Panc1 (cell line): Measurements from ENCODE around the gene EEF2K. TPM values are rescaled to one million over a fixed set of nuclear protein-coding genes. Genes with fewer than 3 reads are reported as not detected.

Experiments
- ATAC-seq: fragments of 200-7000 bp; cut with Tn5 transposase; 2 replicates; pipeline ENCODE4 v1.9.1; 2020; ENCODE audit warnings: mild to moderate bottlenecking, moderate library complexity
- BruUV-seq: library from RNA; stranded (reverse); fragments of 400-500 nt; replicated peaks from 2 replicates; lab custom pipeline; 2021; lab: Mats Ljungman, UMichigan
- CTCF ChIA-PET: fragments of 300-600 bp; sonication (Branson Sonifier 250); formaldehyde crosslinking; loops from one replicate; lab custom pipeline; 2022; ENCODE audit warnings: antibody characterized with exemption; lab: Charles Lee
- POLR2A ChIA-PET: fragments of 300-600 bp; sonication (Branson Sonifier 250); formaldehyde crosslinking; loops from one replicate; lab custom pipeline; 2022; ENCODE audit warnings: antibody characterized with exemption; lab: Charles Lee
- DNase-seq: peaks from one replicate; pipeline ENCODE4 v3.0.0-alpha.2; 2010; ENCODE audit warnings: low read depth, low spot score
- H3K27ac ChIP-seq: 2 replicates; pipeline ENCODE4 v1.5.1; 2011; ENCODE audit warnings: mild to moderate bottlenecking, low read length, inconsistent platforms
- H3K27me3 ChIP-seq: fragments of 200-500 bp; sonication (Bioruptor generic); 2 replicates; pipeline ENCODE4 v1.6.0; 2014; ENCODE audit warnings: low read length, inconsistent platforms; ENCODE audit not compliant: control insufficient read depth, insufficient read depth
- H3K36me3 ChIP-seq: fragments of 200-500 bp; sonication (Bioruptor generic); 2 replicates; pipeline ENCODE4 v1.5.1; 2014; ENCODE audit warnings: inconsistent platforms, mild to moderate bottlenecking, low read length, moderate library complexity; ENCODE audit not compliant: control insufficient read depth, insufficient read depth
- H3K4me1 ChIP-seq: 2 replicates; pipeline ENCODE4 v1.5.1; 2011; ENCODE audit warnings: inconsistent platforms, mild to moderate bottlenecking, low read length, moderate library complexity; ENCODE audit not compliant: control insufficient read depth, insufficient read depth
- H3K4me3 ChIP-seq, 2 experiments: 2 replicates each; pipeline ENCODE4 v1.5.1; 2011 to 2012; ENCODE audit warnings: low read depth in 2 of 2, low read length in 2 of 2, mild to moderate bottlenecking in 2 of 2, inconsistent platforms in 1 of 2, moderate library complexity in 1 of 2
- H3K9me3 ChIP-seq: fragments of 200-500 bp; sonication (Bioruptor generic); 2 replicates; pipeline ENCODE4 v1.5.1; 2014; ENCODE audit warnings: low read depth, mild to moderate bottlenecking, inconsistent platforms, low read length, moderate library complexity; ENCODE audit not compliant: control insufficient read depth, insufficient read depth
- POLR2AphosphoS5 ChIP-seq: IDR thresholded peaks from 2 replicates; pipeline ENCODE4 v1.6.1; 2012; ENCODE audit warnings: mild to moderate bottlenecking, low read depth, low read length, moderate library complexity
- SIN3A ChIP-seq: IDR thresholded peaks from 2 replicates; pipeline ENCODE4 v1.6.1; 2012; ENCODE audit warnings: low read depth, mild to moderate bottlenecking, low read length, moderate library complexity, borderline replicate concordance; ENCODE audit not compliant: insufficient read depth
- TCF7L2 ChIP-seq: IDR thresholded peaks from 2 replicates; pipeline ENCODE4 v1.6.1; 2011; ENCODE audit warnings: mild to moderate bottlenecking, low read depth, low read length, inconsistent platforms
- in situ Hi-C: cut with HindIII; loops from 2 replicates; pipeline ENCODE4 v1.10.0; 2016; ENCODE audit warnings: low sequenced_read_pairs, low pct_unique_long_range_greater_than_20kb
- intact Hi-C: fragments of 100-400 bp; cut with micrococcal nuclease; formaldehyde crosslinking; loops from one replicate; pipeline ENCODE4 v1.10.0; 2022; ENCODE audit not compliant: unreplicated experiment
- total RNA-seq: library from RNA; stranded (reverse); gene quantifications from one replicate; pipeline ENCODE4 v1.2.1, GENCODE V29; 2021; ENCODE audit not compliant: unreplicated experiment
- TF ChIP-seq, protein P1 (sequence below): fragments of 450-650 bp; IDR thresholded peaks from 2 replicates; pipeline ENCODE4 v1.5.1; 2017; ENCODE audit warnings: mild to moderate bottlenecking
- TF ChIP-seq, protein P2 (sequence below), 2 experiments: IDR thresholded peaks; 2 replicates each; pipeline ENCODE4 v1.6.1; 2011 to 2012; ENCODE audit warnings: low read depth in 2 of 2, control low read depth in 1 of 2, low read length in 1 of 2, mild to moderate bottlenecking in 1 of 2, moderate library complexity in 1 of 2; ENCODE audit not compliant: insufficient read depth in 1 of 2

Gene EEF2K
- total RNA-seq, 1 experiment from 2014 or later = 15.0 TPM

DNA sequence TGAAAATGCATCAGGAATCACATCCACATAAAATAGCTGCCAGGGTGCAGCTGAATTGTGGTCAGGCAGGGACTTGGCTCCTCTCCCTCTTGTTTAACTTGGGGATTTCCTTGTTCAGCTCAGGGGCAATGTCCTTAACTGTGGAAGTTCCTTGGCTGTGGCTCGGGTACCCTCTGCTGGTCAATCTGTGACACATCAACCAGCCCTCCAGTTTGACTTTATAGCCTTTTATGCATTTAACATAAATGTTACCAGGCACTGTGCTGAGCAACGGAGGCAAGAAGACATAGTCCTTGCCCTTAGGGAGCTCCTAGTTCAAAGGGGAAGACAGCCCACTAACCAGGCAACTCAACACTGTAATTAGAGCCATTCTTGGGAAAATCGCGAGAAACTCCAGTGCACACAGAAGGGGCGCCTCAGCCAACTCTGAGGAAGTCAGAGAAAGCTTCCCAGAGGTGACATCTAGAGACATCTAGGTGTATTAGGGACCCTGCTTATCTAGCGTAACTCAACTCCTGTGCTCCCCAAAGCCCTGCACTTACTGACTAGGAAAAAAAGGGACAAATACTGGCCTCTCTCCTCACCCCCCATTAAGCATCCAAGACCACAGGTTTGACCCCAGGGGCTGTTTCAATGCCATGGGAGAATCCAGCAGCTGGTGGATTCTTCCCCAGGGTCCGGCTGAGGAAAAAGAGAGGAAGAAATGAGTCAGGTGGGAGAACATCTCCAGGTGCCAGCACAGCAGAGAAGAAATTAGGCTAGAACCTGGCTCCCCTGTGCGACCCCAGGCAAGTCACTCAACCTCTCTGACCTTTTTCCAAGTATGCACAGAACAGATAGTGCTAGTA lies 17.3 kb upstream of the EEF2K start:
- ChIA-PET CTCF (interaction anchor here (0.5 to 2.8 kb wide), 15 partner anchors 10 to 352 kb away, joined by 3 to 27 read pairs (median 5); no protein-coding TSS in a partner anchor), POLR2A (interaction anchor here (0.8 kb wide), 1 partner anchor 90 kb away, joined by 3 read pairs; no protein-coding TSS in a partner anchor)
- H3K36me3 ChIP-seq = no peaks in the 10 kb centered on the region
- intact Hi-C loops = loop anchor here (2.0 to 5.0 kb wide), 2 partner anchors 92 to 188 kb away; partner anchors contain the start of gene PDZD9
- no TSS peak for BruUV-seq
- no peak overlapping the region for H3K27ac ChIP-seq
- ATAC-seq (peak; percentile 14; the same call in 1 of the 2 replicates), DNase-seq (no peak)
- in situ Hi-C loops = loop anchor here (25.0 kb wide), 1 partner anchor 102 kb away; the partner anchor contains the start of gene VWA3A
- no peak overlapping the region; a peak in 1 of 4 replicates for H3K4me3 ChIP-seq
- no peaks in the 10 kb centered on the region for H3K9me3 ChIP-seq
- TF ChIP-seq, protein P1, sequence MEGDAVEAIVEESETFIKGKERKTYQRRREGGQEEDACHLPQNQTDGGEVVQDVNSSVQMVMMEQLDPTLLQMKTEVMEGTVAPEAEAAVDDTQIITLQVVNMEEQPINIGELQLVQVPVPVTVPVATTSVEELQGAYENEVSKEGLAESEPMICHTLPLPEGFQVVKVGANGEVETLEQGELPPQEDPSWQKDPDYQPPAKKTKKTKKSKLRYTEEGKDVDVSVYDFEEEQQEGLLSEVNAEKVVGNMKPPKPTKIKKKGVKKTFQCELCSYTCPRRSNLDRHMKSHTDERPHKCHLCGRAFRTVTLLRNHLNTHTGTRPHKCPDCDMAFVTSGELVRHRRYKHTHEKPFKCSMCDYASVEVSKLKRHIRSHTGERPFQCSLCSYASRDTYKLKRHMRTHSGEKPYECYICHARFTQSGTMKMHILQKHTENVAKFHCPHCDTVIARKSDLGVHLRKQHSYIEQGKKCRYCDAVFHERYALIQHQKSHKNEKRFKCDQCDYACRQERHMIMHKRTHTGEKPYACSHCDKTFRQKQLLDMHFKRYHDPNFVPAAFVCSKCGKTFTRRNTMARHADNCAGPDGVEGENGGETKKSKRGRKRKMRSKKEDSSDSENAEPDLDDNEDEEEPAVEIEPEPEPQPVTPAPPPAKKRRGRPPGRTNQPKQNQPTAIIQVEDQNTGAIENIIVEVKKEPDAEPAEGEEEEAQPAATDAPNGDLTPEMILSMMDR = peak; percentile 94
- no peak for TF ChIP-seq TCF7L2
- no peaks in the 10 kb centered on the region for H3K27me3 ChIP-seq
- H3K4me1 ChIP-seq = peaks cover 26% of the 10 kb centered on the region

DNA sequence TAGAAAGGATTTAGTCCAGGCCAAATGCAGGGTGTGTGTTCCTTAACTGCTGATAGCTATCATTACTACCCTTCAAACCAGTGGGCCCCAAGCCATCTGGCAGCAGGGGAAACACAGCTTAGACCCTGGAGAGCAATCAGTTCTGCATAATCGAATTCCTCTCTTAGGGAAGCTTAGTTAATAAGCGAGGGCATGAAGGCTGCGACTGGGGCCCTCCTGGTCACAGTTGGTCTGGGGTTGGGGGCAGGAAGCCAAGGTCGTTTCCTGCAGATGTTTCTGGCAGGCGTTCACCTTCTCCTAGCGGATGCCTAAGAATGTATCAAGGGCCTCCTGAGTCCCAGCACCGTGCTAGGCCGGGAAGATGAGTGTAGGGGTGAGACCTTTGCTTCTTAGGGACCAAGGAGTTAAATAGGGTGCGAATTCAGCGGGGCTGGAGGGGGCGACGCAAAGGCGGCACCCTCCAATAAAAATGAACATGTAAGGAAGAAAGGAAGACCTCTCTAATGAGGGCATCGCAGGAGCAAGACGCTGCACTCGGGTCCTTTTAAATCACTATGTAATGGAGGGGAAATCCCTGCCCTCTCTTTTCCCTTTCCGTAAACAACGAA lies 16.5 kb upstream of the EEF2K start:
- TF ChIP-seq, protein P2, sequence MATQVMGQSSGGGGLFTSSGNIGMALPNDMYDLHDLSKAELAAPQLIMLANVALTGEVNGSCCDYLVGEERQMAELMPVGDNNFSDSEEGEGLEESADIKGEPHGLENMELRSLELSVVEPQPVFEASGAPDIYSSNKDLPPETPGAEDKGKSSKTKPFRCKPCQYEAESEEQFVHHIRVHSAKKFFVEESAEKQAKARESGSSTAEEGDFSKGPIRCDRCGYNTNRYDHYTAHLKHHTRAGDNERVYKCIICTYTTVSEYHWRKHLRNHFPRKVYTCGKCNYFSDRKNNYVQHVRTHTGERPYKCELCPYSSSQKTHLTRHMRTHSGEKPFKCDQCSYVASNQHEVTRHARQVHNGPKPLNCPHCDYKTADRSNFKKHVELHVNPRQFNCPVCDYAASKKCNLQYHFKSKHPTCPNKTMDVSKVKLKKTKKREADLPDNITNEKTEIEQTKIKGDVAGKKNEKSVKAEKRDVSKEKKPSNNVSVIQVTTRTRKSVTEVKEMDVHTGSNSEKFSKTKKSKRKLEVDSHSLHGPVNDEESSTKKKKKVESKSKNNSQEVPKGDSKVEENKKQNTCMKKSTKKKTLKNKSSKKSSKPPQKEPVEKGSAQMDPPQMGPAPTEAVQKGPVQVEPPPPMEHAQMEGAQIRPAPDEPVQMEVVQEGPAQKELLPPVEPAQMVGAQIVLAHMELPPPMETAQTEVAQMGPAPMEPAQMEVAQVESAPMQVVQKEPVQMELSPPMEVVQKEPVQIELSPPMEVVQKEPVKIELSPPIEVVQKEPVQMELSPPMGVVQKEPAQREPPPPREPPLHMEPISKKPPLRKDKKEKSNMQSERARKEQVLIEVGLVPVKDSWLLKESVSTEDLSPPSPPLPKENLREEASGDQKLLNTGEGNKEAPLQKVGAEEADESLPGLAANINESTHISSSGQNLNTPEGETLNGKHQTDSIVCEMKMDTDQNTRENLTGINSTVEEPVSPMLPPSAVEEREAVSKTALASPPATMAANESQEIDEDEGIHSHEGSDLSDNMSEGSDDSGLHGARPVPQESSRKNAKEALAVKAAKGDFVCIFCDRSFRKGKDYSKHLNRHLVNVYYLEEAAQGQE (IDR thresholded peaks at IDR 0.05; ENCODE audit: insufficient read depth in 1 of 2, low read depth in 2 of 2, low read length in 1 of 2) = no peak
- no peak for TF ChIP-seq SIN3A
- TF ChIP-seq, protein P1 = no peak
- no peak for TF ChIP-seq TCF7L2
- no peak for TF ChIP-seq POLR2AphosphoS5
- H3K27me3 ChIP-seq = no peaks in the 10 kb centered on the region
- POLR2A ChIA-PET = no interaction called here
- DNase-seq (no peak), ATAC-seq (no peak)
- in situ Hi-C loops = loop anchor here (25.0 kb wide), 1 partner anchor 102 kb away; the partner anchor contains the start of gene VWA3A
- no peaks in the 10 kb centered on the region for H3K9me3 ChIP-seq
- H3K27ac ChIP-seq = no peak overlapping the region
- intact Hi-C loops = loop anchor here (2.0 to 5.0 kb wide), 2 partner anchors 92 to 189 kb away; partner anchors contain the start of gene PDZD9
- no peaks in the 10 kb centered on the region for H3K36me3 ChIP-seq
- H3K4me1 ChIP-seq = peaks cover 26% of the 10 kb centered on the region
- CTCF ChIA-PET = interaction anchor here (0.6 to 2.8 kb wide), 7 partner anchors 90 to 351 kb away, joined by 5 to 27 read pairs (median 7); no protein-coding TSS in a partner anchor
- H3K4me3 ChIP-seq = peak overlapping the region; percentile 61 to 65
- no TSS peak for BruUV-seq
